ENCODE data around the gene LYAR. TPM values are rescaled to one million over a fixed set of nuclear protein-coding genes. Genes with fewer than 3 reads are reported as not detected.
"Not testable (repeated sequence)": the region's sequence is repeated elsewhere in the genome, so short reads cannot be mapped to it uniquely, and the experiment has no call there.

The LYAR gene
- total RNA-seq, 1 donor from 2014 or later: 12.5 TPM

GRCh38 chr4:4268776-4269175 lies 21.2 kb downstream of the LYAR start:
- Histone ChIP-seq H3K27me3 (ENCODE audit: low read depth) (no peaks in the 10 kb centered on the region), H3K4me3 (no peak overlapping the region), H3K4me1 (no peaks in the 10 kb centered on the region), H3K9me3 (replicated peaks) (no peaks in the 10 kb centered on the region), H3K36me3 (peaks cover 58% of the 10 kb centered on the region), H3K27ac (replicated peaks) (no peak overlapping the region)
- DNase-seq: no peak
- intact Hi-C loops (cut with micrococcal nuclease): no loop called here
- TF ChIP-seq CTCF (IDR thresholded peaks at IDR 0.05; ENCODE audit: borderline replicate concordance): no peak

GRCh38 chr4:4267981-4268380 lies 22.0 kb downstream of the LYAR start:
- TF ChIP-seq CTCF (IDR thresholded peaks at IDR 0.05; ENCODE audit: borderline replicate concordance): no peak
- no peak for DNase-seq
- H3K36me3 ChIP-seq: peaks cover 50% of the 10 kb centered on the region

GRCh38 chr4:4260185-4260751 lies 29.7 kb downstream of the LYAR start:
- TF ChIP-seq CTCF (IDR thresholded peaks at IDR 0.05; ENCODE audit: borderline replicate concordance): no peak
- intact Hi-C loops (cut with micrococcal nuclease): no loop called here
- H3K4me1 ChIP-seq: no peaks in the 10 kb centered on the region

More at GRCh38 chr4:4267981-4268380, 22.0 kb downstream of the LYAR start:
- H3K27ac ChIP-seq (replicated peaks): no peak overlapping the region
- no peaks in the 10 kb centered on the region for H3K9me3 ChIP-seq (replicated peaks)
- no peaks in the 10 kb centered on the region for H3K27me3 ChIP-seq (ENCODE audit: low read depth)
- H3K4me3 ChIP-seq: no peak overlapping the region
- H3K4me1 ChIP-seq: no peaks in the 10 kb centered on the region
- intact Hi-C loops (cut with micrococcal nuclease): no loop called here

GRCh38 chr4:4259484-4260100 lies 30.4 kb downstream of the LYAR start:
- H3K4me3 ChIP-seq: peak overlapping the region; percentile 3
- intact Hi-C loops (cut with micrococcal nuclease): no loop called here
- H3K36me3 ChIP-seq: no peaks in the 10 kb centered on the region
- no peak for TF ChIP-seq CTCF (IDR thresholded peaks at IDR 0.05; ENCODE audit: borderline replicate concordance)
- H3K27me3 ChIP-seq (ENCODE audit: low read depth): no peaks in the 10 kb centered on the region
- DNase-seq: no peak
- H3K9me3 ChIP-seq (replicated peaks): no peaks in the 10 kb centered on the region
- H3K27ac ChIP-seq (replicated peaks): no peak overlapping the region
- no peaks in the 10 kb centered on the region for H3K4me1 ChIP-seq

More at GRCh38 chr4:4260185-4260751, 29.7 kb downstream of the LYAR start:
- no peaks in the 10 kb centered on the region for H3K9me3 ChIP-seq (replicated peaks)
- peak overlapping the region; percentile 3 for H3K4me3 ChIP-seq
- H3K27ac ChIP-seq (replicated peaks): no peak overlapping the region
- DNase-seq: no peak
- no peaks in the 10 kb centered on the region for H3K27me3 ChIP-seq (ENCODE audit: low read depth)
- H3K36me3 ChIP-seq: no peaks in the 10 kb centered on the region

GRCh38 chr4:4257705-4258104 lies 32.2 kb downstream of the LYAR start:
- DNase-seq; intact Hi-C loops (cut with micrococcal nuclease): not testable (repeated sequence)

GRCh38 chr4:4256799-4257198 lies 33.2 kb downstream of the LYAR start:
- intact Hi-C loops (cut with micrococcal nuclease): no loop called here
- H3K27ac ChIP-seq (replicated peaks): no peak overlapping the region
- no peaks in the 10 kb centered on the region for H3K36me3 ChIP-seq
- DNase-seq: no peak
- no peak overlapping the region for H3K4me3 ChIP-seq
- no peaks in the 10 kb centered on the region for H3K27me3 ChIP-seq (ENCODE audit: low read depth)
- H3K4me1 ChIP-seq: peaks cover 3% of the 10 kb centered on the region
- TF ChIP-seq CTCF (IDR thresholded peaks at IDR 0.05; ENCODE audit: borderline replicate concordance): no peak
- H3K9me3 ChIP-seq (replicated peaks): no peaks in the 10 kb centered on the region

More at GRCh38 chr4:4257705-4258104, 32.2 kb downstream of the LYAR start:
- not testable (repeated sequence) for H3K9me3 ChIP-seq (replicated peaks); H3K4me1 ChIP-seq; H3K36me3 ChIP-seq; H3K4me3 ChIP-seq; H3K27me3 ChIP-seq (ENCODE audit: low read depth); H3K27ac ChIP-seq (replicated peaks)
